Activated gamma-delta T cell (primary cell): ENCODE measurements around the gene SUN5.
"Not testable (repeated sequence)": the region's sequence is repeated elsewhere in the genome, so short reads cannot be mapped to it uniquely, and the experiment has no call there.

Experiments
- DNase-seq: peaks from one replicate; lab custom pipeline; 2025; lab: John Stamatoyannopoulos, UW
- total RNA-seq, 2 donors: gene quantifications; one replicate each; lab custom pipeline; 2026; lab: John Stamatoyannopoulos, UW

Gene SUN5, protein sequence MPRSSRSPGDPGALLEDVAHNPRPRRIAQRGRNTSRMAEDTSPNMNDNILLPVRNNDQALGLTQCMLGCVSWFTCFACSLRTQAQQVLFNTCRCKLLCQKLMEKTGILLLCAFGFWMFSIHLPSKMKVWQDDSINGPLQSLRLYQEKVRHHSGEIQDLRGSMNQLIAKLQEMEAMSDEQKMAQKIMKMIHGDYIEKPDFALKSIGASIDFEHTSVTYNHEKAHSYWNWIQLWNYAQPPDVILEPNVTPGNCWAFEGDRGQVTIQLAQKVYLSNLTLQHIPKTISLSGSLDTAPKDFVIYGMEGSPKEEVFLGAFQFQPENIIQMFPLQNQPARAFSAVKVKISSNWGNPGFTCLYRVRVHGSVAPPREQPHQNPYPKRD
- 0 reads per million in 2 donors for total RNA-seq

DNA sequence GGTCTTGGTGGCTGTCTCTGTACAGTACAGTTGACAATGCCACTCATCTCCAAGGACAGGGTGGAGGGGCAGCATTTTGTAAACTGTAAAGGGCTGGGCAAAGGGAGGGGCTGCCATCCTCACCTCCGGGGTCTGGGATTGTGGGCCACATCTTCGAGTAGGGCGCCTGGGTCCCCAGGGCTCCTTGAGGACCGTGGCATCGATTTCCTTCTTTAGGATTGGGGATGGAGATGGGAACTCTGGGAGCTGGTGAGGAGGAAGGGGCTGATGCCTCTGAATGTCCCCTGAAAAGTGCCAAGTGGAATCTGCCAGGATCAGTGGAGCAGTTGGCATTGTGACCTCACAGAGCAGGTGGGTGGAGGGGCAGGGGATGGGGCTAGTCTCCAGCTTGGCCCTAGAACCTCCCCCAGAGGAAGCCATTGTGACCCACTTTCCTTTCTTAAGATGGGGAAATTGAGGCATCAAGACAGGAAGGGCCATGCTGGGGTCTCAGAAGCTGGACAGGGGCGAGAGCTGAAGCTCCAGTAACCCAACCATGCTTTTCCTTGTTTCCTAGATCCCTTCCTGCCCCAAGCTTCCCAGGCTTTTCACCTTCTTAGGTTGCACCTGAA, at the start of gene SUN5:
TSS of gene SUN5 (minus strand) at position 293 of the 611 bp plus-strand sequence. CDS start at position 200, 93 bp downstream.
- no peak for DNase-seq

DNA sequence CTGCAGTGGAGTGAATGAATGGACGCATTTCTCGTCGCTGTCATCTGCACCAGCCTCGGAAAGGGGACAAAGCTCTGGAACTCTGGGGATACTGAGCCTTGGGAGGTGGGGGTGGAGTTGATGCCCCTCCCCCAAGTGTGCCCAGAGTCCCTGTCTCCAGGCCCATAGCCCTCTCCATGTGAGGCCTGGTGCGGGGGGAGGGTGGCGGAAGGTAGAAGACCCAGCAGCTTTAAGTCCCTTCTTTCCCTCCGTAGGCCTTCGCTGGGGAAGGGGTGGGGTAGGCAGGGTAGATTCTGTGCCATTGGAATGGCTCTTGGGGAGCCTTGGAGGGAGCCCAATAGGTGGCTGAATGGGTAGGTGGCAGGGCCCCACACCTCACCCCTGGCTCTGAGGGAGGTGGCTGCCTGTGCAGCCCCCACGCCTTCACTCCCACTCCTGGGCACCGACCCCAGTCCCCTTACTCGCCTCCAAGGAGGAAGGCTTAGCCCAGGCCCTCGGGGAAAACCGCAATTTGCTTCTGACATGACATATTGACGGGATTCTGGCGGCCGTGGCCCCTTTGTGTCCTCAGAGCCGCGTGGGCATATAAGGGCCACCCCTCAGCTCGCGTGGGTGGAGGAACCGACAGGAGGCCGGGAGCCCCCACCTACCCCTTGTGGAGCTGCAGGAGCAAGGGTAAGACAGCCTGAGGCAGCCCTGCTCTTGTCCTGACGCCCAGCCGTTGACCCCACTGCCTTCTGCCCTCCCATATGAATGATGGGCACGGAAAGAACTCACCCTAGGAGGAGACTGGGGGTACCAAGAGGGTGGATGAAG, 49.3 kb upstream of the SUN5 start, which contains the start of gene BPIFB3:
TSS of gene BPIFB3 (plus strand) at position 613 of the 816 bp plus-strand sequence. CDS start 1,533 bp downstream, outside the sequence.
- no peak for DNase-seq

DNA sequence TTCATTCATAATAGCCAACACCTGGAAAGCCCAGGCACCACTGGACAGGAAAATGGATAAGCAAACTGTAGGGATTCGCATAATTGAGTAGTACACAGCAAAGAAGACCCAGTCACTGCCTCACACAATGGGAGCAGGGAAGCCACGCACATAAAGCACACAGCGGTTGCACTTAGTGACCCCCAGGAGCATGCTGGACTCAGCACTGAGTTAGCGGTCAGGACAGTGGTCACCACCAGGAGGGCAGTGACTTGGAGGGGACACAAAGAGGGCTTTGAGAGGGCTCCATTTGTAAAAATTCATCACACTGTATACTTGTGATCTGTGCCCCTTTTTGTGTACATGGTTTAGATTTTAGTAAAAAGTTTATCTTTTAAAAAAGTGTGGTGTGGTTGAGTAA, 47.1 kb upstream of the SUN5 start:
- no peak for DNase-seq

DNA sequence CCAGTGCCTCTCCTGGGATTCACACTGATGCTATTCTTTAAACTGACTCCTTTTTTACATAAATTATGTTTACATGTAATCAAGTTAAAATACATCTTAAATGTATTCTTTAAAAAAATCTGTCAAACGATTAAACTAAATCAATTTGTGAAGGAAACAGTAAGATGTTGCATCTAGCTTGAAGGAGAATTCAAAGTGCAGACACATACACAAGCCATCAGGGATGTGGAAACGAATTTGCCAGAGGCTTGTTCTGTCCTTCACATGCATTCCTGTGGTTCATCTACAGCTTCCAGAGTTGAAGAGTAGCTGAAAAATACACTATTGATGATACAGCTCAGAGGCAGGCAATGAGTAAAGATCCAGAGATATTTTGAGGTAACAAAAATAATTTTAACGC, 42.2 kb upstream of the SUN5 start:
- no peak for DNase-seq

DNA sequence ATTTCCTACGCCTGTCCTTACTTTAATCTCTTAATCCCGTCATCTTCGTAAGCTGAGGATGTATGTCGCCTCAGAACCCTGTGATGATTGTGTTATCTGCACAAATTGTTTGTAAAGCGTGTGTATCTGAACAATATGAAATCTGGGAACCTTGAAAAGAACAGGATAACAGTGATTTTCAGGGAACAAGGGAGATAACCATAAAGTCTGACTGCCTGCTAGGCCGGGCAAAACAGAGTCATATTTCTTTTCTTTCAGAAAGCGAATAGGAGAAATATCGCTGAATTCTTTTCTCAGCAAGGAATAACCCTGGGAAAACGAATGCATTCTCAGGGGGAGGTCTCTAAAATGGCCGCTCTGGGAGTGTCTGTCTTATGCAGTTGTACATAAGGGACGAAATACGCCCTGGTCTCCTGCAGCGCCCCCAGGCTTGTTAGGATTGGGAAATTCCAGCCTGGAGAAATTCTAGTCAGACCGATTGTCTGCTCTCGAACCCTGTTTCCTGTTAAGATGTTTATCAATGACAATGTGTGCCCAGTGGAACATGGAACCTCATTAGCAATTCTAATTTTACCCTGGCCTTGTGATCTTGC, 41.0 kb upstream of the SUN5 start:
- not testable (repeated sequence) for DNase-seq

DNA sequence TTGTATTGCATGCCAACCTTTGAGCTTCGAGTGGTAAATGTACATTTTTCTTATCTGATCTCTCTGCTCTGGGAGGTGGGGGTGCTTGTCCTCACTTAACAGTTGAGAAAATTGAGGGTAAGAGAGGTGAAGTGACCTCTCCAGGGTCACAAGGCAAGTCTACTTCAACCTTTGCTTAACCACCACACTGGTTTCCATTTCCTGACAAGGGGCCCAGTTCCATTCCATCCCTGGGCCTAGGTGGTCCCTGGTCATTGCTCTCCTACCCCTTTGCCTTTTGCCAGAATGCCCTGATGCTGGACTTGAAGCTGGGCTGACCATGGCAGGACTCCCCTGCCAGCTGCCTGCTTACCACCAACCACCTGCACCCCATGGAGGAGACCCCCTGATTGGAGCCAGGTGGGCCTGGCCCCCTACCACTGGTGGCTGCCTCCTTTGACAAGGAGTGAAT, 39.5 kb upstream of the SUN5 start:
- no peak for DNase-seq

DNA sequence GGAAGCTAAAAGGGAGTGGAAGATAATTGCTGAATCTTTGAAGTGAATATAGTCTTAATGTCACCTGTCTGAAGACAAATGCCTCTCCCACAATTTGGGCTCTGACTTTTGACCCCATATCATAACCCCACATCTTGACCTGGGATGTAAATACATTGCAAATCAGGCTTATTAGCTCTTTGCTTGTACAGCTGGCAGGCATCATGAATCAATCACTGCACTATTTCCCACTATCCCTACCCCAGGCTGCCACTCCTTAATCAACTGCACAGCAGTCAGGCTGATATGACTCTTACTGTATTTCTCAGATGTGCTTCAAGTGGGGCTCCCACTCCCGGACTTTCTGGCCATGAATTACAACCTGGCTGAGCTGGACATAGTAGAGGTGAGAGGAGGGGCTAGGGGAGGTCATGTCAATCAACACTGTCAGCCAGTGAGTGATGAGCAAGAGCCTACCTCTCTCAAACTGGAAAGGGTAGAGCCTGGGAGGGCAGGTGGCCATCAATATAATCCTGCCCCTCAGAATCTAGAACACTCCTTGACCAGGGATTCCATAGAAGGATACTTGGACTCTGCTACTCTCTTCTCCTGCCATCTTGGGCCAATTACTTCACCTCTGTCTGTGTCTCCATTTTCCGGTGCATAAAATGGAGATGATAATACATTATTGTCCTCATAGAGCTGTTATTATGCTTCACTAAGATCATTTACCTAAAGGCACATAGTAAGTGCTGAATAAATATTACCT, 38.9 kb upstream of the SUN5 start:
- no peak for DNase-seq

DNA sequence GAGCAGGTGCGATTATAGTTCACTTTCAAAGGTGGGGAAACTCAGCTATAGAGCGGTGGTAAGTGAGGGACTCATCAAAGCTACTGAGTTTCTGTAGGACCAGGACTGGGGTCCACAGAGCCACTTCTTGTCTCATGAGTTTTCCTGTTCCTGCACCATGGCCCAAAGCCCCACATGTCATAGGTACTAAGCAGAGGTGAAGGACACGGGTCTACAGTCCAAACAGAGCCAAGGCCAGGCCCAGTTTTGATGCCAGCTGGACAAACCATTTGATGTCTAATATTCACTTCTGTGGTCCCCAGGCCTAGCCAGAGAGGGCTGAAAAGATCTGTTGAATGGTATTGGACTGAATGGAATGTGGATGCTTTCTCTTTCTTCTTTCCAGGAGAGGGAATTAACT, 38.2 kb upstream of the SUN5 start:
- no peak for DNase-seq

DNA sequence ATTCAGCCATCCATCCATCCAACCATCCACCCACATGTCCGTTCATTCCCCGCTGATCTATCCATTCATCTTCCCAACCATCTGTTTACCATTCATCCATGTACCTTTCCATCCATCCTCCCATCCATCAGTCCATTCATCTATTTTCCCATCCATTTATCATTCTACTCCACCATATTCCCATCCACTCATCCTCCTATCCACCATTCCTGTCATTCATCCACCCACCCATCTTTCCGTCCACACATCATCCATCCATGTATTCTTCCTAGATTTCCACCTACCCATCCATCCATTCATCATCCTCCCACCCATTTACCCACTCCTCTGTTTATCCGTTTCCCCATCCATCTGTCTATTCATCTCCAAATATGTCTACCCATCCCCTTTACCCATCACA, 34.0 kb upstream of the SUN5 start:
- DNase-seq: no peak

DNA sequence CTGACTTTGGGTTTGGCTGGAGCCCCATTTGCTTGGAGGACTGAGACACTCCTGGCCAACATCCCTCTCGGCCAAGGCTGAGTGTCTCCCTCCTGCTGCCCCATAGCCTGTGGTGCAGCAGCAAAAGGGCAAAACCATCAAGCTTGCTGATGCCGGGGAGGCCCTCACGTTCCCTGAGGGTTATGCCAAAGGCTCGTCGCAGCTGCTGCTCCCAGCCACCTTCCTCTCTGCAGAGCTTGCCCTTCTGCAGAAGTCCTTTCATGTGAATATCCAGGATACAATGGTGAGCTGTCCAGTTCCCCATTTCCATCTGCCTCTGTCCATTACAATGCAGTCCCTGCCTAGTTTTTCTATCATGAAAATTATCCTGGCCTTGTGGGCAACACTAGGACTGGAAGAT, 33.2 kb upstream of the SUN5 start:
- no peak for DNase-seq

DNA sequence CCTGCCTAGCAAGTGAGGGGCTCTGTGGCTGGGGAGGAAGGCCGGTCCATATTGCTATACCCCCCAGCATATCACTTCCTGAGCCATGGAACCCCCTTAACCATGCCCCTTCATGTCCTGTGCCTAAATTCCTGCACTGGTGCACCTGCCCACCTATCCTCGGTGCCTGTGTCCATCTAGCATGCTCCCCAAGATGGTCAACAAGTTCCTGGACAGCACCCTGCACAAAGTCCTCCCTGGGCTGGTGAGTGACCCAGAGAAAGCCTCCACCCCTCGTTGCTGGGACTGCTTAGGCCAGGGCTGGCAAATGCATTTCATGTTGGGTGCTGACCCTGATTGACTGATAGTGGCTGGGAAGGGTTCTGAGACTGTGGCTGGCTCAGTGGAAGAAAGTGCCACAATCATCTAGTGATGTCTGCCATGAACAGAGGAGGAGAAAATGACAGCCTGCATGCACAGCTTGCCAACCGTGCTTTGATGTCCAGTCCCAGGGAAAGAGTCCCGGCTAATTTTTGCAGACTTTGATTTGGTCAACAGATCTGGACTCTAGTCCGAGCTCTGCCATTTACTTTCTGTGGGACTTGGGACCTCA, 30.8 kb upstream of the SUN5 start:
- DNase-seq: no peak

DNA sequence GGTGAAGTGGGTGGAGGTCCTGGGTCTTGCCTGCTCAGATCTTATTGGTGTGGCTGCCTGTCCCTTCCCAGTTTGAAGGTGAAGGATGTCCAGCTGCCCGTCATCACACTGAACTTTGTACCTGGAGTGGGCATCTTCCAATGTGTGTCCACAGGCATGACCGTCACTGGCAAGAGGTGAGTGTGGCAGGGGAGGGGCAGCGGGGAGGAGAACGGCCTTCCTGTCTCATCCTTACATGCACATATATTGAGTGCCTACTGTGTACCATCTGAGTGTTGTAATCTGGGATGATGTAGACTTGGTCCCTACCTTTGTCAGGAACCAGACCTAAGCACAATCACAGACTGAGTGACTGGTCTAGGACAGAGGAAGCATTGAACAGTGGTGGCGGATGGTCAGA, 29.9 kb upstream of the SUN5 start:
- DNase-seq: no peak

DNA sequence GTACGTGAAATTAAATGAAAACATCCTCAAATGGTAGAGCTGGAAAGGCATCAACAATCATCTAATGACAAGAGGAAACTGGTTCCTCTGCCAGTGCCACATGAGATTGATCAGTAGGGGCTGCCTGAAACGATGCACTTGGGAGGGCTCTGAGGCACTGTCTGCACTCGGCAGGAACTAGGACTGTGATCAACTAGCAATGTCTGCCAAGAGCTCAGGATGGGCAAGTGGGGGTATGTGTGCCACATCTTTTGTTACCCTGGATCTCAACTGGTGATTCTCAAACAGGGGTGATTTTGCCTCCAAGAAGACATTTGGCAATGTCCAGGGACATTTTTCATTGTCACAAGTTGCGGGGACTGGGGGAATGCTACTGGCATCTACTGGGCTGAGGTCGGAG, 29.1 kb upstream of the SUN5 start:
- DNase-seq: no peak

DNA sequence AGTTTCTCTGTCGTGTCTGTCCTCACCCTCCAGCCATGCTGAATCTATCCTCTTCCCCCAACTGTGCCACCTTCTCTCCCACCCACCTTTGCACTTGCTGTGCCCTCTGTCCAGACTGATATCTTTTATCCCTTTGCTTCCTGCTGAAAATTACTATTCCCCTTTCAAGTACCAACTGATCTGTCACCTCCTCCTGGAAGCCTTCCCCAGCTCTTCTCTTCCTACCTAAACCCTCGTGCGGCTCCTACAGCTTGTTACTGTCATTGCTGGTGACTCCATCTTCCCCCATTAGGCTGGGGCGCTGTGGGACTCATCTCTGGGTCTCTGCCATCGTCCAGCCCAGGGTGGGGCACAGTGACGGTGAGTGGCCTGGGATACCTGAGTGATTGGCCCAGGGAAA, 28.3 kb upstream of the SUN5 start:
- no peak for DNase-seq

DNA sequence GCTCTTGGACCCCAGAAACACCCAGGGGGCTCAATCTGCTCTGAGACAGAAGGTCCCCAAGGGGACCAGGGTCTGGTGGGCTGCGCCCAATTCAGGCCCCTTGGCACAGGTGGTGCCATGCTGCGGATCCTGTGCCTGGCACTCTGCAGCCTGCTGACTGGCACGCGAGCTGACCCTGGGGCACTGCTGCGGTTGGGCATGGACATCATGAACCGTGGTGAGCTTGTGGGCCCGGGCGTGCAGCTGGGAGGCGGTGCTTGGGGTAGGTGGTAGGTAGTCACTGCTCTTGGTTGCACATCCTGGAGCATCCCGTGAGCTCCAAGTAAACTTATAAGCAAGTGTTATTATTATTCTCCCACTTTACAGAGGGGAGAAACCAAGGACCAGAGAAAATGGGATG, 27.3 kb upstream of the SUN5 start, which contains the start of gene BPIFB6:
TSS of gene BPIFB6 (plus strand) at position 118 of the 400 bp plus-strand sequence. CDS start at position 118, 0 bp downstream.
- no peak for DNase-seq

DNA sequence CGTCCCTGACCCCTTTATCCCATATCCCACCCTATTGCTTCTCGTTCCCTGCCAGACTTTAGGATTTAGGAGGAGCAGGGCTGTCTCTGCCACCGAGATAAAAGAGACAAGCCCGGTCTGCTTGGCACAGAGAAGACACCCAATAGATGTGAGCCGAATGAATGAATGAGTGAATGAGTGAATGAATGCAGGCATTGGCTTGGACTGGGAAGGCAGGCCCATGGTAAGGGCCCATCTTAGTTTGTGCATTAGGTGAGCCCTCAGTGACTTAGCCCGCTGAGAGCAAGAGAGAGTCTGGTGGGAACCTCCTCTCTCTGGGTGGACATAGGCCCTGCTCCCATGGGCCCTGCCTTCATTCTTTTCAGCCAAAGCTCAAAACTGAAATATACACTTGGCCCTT, 26.3 kb upstream of the SUN5 start:
- no peak for DNase-seq

DNA sequence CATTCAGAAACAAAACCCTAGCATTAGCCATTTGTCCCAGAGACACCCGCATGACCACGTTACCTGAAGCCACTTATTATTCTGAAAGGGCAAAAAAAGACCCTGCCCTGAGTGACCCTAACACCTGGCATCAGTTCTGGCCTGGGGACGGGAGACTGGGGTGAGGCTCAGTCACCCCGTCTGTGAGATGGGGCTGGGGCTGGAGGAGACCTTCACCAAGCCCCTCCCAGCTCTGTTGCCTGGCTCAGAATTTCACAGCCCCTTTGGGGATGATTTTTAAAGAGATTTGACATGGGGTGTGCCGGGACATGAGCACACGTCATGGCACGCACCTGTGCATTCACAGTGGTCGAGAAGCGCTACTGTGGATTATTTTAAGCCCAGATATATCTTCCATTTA, 25.8 kb upstream of the SUN5 start:
- no peak for DNase-seq

DNA sequence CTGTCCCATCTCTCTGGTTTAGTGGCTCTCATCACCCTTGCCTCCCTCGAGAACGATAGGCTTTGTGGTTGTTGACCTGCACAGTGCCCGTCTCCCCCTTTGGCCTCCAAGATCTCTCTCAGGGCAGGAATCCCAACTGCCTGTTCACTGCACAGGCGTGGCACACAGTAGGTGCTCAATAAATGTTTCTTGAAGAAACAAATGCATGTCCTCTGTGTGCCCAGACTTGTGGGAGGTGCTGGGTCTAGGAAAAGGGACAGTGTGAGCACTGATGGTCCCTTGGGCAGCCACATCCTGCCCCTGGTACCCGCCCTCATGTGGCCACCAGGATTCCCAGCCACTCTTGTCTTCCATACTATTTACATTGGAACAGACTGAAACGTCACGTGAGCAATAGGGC, 24.6 kb upstream of the SUN5 start:
- DNase-seq: no peak

DNA sequence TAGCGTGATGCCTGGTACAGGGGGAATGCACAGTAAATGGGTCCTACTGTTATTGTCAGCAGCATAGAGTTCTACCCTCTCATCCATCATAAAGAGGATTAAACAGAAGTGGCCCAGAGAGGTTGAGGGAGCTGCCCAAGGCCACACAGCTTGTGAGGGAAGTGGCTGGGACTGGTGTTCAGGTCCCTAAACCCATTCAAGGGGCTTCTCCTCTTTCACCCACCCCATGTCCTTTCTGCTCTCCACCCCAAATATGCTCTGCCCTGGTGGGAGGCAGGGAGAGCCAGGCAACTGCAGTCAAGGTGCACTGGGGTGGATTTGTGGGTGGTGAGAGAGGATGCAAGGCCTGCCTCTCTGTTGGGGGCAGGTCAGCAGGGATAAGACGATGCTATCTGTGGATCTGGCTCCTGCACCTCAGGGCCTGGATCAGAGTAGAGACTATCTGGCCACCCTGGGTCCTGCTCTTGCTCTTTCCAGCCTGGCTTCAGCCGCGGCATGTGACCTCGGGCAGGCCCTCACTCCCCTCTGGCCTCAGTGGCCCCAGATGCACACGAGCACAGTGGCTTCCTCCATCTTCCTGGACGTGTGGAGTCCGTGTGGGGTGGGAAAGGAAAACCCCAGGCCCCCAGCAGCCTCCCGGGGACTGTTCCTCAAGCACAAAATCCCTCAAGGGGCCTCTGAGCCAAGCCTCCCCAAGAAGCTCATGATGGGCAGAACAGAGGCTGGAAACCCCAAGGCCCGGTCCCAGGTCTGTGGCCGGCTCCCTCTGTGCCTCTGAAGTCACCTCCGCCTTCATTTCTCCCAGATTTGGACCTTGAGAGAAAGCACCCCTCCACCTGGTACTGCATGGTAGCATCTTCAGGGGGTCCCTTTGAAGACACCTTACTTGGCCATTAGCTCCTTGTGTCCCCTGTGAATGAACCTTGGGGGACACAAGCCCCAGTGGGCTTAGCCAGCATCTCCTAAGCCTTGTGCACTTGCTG, 23.8 kb upstream of the SUN5 start:
- no peak for DNase-seq
